HG03558 (cell line): ENCODE results near the gene COBLL1.
A peak's percentile ranks its signal among the peaks of the same experiment; 100 is the strongest.

Source experiments
- ATAC-seq: cut with Tn5 transposase; IDR thresholded peaks from one replicate; pipeline ENCODE4 v1.9.1; 2021; ENCODE audit warnings: moderate number of reproducible peaks; ENCODE audit not compliant: unreplicated experiment; ENCODE audit errors: extremely low read depth

The COBLL1 gene

DNA sequence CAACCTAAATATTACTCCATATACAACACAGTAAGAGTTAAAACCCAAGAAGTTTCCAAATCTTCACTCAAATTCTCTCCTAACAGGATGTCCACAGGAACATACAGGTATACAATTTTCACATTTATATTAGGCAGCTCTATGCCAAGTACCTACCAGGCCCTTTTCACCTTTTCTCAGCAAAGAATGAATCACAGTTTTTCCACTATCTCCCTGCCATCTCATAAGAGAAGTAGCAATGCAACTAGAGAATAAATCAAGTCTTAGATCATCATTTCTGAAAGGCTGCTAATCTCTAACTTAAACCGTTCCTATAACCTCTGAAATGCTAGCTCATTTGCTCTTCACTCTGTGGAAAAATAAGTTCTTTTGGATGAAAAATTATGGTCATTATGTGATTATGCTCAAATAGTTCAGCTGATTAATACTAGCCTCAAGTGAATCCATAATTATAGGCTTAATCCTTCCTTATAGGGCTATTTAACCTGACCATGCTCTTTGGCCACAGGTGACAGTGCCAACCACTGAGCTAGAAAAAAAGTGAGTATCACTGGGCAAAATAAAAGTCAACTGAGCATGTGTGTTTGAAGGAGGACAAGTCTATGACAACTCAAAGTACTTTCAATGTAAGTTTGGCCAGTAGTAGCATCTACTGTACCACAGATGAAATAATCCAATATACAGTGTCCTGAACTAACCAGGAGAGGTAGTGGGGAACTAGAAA, 79.7 kb downstream of the COBLL1 start:
- no peak for ATAC-seq

DNA sequence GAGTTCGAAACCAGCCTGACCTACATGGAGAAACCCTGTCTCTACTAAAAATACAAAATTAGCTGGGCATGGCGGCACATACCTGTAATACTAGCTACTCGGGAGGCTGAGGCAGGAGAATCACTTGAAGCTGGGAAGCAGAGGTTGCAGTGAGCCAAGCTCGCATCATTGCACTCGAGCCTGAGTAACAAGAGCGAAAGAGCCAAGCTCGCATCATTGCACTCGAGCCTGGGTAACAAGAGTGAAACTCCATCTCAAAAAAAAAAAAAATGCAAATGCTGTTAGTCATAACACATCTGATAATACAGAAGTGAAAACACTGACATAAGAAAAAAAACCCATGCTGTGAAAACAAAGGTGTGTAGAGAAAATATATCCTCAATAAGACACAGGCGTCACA, 80.4 kb downstream of the COBLL1 start:
- ATAC-seq = peak; percentile 99

DNA sequence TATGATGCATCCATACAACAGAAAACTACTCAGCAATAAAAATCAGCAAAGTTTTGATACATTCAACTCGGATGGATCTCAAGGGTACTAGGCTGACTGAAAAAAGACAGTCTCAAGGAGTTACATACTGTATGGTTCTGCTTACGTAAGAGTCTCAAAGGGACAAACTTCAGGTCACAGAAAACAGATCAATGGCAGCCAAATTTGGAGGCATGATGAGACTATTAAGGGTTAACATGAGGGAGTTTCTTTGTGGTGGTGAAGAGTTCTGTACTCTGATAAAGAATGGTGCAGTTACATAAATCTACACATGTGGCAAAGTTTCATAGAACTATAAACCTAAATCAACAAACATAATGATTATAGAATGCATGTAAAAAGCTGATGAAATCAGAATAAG, 81.4 kb downstream of the COBLL1 start:
- ATAC-seq = no peak

DNA sequence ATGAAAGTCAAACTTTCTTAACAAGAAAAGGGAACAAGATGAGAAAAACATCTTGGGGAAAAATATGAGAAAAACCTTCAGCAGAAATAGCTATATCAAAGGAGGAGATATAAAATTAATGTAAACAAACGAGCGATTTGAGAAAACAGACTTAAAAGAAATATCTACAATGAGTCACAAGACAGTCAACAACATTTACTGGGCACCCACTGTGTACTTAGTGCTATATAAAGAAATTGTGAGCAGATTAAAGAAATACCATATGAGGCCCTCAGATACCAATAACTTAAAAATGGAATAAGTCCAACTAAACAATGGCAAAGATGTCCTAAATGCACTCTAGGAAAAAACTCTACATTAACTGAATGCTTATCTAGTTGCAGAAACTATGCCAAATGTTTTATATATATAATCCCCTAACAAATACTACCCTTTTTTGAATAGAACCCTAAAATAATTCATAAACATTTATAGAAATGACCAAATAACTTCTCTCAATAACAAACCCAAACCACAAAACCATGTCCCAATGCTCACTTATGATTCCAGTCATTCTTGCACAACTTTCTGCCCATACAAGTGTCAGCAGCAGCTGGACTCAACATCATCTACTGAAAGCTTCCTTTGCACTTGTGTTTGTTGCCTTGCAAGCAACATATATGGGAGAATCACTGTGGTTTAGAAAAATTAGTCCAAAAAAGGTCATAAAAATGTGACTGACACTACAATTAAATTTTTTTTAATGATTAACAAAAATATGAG, 83.5 kb downstream of the COBLL1 start:
- ATAC-seq = no peak

DNA sequence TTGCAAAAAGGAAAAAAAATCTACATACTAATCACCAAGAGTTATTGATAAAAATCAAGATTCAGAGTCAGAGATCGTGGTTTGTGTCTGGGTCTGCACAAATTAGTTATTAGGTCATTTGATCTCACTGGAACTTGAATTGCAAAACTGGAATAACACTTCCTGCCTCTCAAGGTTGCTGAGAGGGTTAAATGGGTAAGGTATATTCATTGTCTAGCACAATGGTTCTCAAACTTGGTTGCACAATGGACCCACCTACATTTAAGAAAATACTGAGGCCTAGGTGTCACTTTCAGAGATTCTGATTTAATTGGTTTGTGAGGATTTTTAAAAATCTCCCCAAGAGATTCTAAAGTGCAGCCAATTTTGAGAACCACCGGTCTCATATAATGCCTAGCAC, 84.8 kb downstream of the COBLL1 start:
- ATAC-seq = no peak

DNA sequence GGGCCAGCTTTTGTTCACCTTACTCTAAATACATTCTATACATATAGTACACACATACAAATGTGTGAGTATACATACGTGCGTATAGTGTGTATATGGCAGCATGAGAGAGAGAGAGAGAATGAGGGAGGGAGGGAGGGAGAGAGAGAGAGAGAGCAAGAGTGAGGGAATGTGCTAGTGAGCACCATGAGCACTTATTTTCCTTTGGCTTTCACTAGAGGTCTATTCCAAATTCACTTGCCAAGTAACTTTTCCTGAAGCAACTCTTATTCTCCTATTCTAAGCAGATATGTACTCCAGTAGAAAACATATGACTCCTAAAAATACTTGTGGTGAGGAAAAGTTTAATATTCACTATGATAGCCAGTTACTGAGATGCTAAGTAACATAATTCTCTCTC, 85.7 kb downstream of the COBLL1 start:
- ATAC-seq = no peak

DNA sequence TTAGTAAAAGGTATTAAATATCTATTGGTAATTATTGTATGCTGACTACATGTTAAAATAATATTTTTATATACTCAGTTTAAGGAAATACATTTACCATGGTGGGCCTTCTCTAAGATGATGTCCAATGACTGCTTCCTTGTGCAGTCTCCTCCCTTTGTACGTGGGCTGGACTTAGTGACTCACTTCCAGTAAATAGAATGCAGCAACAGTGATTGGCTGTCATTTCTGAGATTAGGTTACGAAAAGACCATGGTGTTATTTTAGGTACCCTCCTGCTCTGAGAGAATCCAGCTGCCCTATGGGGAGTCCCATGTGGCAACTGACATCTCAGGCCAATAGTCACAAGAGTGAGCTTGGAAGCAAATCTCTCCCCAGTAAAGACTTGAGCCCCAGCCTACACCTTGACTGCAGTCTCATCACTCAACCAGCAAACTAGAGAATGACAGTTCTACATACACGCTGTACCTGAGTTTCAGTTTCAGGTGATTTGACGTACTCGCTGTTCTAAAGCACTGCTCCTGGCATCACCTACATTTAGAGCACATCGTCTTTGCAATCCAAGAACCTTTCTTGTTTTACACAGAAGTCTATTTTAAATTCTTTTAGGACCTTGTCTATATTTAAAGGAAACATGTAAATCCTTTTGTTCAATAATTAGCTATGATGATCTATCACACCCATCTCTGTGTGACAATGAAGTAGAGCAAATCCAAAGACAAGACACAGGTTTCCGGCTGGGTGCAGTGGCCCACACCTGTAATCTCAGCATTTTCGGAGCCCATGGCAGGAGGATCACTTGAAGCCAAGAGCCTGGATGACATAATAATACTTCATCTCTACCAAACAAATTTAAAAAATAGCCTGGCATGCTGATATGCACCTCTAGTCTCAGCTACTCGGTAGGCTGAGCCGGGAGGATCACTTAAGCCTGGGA, 87.2 kb downstream of the COBLL1 start:
- ATAC-seq = no peak

DNA sequence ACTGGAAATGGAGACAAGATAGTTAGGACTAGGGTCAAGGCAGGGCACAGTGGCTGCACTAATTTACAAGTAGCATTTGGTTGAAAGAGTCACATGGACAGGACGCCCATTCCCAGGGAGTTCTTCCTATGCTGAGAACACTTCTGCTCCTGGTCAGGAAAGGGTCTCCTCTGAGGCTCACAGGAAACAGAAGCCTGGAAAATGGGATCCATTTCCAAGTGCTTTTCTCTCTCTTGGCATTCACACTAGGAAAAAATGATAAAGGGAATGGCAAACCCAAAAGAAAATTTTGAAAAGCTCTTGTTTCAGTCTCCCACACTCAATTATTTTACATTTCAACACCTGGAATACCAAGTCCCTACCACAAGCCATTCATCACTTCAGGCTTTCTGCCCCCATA, 88.7 kb downstream of the COBLL1 start:
- no peak for ATAC-seq

DNA sequence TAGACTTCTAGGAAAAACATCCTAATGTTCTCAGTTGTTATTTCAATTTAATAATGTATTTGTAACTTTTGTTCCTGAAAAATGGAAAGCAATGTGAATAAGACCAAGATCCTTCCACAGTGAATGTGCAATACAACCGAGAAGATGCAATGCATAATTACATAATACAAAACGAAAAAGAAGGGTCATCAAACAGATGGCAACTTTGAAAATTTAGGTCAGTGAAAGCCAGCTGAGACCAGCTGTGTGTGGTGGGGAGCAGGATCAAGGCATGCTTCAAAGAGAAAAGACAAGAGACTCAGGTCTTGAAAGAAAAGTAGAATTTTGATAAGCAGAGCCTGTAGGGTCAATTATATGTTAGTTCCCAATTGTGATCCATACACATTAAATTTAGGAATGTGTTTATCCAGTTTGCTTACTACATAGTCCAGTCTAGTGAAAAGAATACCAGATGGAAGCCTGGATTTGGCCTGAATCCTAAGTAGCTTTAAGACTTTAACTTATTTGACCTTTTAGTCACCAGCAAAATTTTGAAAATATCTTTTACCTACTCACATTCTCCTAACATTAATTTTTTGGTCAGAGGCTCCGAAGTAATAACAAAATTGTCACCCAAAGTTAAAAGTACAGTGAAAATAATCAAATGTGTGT, 93.7 kb downstream of the COBLL1 start:
- no peak for ATAC-seq

DNA sequence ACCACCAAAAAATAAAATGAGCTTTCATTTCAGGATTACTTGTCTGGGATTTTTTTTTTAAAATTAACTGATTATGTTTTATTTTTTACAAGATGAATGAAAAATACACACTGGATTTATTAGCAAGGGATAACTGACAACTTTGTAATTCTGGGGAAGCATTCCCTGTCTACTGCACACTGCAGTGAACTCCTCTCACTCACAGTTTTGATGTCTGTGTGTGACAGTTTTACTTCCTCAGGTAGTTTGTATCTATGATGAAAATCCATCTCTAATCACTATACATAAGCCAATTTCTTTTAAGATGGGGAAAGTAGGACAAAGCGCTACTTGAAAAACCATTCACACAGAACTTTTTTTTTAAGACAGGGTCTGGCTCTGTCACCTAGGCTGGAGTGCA, 94.5 kb downstream of the COBLL1 start:
- ATAC-seq = no peak

DNA sequence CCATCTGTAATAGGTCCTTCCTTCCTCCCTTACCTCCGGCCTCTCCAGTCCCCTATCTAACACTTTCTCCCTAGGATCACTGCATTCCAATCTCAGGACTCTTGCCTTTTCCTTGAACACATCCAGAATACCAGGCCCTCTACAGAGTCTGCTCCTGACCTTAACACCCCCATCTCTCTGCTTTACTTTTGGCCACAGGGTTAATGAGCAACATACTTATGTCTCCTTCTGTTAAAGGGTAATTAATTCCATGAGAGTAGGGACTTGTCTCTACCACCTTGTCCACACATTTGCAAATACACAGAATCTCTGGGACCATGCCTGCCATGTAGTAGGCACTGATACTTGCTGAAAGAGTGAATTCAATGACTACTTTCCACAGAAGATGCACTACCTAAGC, 94.9 kb downstream of the COBLL1 start:
- no peak for ATAC-seq

DNA sequence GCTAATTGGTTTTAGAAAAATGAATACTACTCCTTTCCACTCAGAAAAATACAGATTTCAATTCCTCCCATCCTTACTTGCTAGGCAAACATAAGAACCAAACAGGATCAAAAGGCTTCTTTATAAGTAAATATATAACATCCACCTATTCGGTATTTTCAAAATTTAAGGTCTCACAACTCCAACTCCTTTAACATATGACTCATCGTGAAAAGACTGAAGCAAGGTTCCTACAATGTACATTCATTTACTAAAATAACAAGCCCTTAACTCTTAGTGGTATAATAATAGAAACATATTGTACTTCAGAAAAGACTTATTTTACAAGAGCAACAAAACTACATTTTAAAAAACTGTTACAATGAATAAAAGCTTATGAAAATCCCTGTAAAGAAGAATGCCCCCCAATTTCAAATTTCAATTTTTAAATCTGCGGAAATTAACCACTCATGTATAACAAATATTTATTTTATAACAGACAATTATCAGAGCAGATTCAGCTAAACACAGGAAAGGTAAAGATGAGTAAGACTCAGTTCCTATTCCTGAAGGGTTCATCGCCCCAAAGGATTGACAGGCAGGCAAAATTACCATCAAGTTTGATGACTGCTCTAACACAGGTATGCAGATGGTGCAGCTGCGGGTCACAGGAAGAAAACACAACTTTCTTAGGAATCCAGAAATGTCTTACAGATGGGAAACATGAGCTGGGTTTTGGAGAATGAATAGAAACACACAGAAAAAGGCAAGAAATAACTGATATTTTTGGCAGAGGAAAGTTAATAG, 96.4 kb downstream of the COBLL1 start:
- no peak for ATAC-seq

DNA sequence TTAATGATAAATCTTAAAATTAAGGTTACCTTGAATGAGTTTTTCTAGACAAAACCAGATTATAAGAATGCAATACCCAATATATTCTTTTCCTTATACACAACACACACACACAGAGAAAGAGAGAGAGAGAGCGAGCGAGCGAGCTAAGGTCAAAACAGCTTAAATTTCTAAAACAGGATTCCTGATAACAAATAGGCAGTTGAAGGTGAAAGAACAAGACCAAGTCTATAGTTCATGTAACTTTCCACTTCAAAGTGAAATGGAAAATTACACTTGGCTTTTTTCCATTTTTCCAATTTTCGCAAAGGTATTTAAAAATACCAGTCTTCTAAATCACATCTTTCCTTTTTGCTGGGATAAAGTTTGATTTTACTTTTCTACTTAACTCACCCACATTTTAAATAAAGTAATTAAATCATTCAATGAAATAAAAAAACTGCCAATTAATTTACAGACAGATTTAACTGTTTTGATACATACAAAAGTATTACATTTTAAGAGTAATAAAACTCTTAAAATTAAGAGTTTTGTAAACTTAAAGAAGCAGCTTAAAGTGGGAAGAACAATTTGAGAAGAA, 98.8 kb downstream of the COBLL1 start:
- ATAC-seq = no peak

DNA sequence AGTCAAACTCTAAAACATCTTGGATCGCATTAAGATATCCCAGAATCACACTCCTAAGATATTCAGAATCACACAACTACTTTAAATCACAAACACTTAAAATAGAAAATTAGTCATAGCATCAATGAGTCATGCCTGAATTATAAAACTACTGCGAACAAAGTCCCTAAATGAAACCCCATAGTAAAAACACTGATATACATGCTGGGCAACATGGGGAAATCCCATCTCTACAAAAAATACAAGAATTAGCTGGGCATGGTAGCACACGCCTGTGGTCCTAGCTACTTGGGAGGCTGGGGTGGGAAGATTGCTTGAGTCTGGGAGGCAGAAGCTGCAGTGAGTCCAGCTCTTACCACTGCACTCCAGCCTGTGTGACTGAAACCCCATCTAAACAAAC, 101.7 kb downstream of the COBLL1 start:
- ATAC-seq = no peak

DNA sequence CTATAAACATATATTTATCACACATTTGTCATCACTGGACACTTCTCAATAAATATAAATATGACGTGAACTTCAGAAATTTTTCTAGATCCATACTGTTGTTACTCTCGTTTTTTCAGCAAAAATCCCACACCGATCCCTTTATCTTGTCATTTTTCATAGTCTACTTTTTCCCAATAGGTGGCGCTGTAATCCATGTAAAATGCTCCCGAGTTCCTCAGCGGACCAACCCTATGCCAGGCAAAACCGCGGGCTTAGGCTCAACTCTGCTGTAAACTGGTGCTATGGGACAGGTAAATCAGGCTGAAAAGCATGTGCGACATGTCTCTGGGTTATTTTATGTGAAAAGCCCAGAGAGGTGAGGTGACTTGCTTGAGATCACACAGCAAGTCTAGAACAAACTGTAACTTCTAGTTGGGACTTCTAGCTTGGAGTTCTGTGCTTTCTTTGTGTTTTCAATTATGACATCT, 104.0 kb downstream of the COBLL1 start:
- no peak for ATAC-seq

DNA sequence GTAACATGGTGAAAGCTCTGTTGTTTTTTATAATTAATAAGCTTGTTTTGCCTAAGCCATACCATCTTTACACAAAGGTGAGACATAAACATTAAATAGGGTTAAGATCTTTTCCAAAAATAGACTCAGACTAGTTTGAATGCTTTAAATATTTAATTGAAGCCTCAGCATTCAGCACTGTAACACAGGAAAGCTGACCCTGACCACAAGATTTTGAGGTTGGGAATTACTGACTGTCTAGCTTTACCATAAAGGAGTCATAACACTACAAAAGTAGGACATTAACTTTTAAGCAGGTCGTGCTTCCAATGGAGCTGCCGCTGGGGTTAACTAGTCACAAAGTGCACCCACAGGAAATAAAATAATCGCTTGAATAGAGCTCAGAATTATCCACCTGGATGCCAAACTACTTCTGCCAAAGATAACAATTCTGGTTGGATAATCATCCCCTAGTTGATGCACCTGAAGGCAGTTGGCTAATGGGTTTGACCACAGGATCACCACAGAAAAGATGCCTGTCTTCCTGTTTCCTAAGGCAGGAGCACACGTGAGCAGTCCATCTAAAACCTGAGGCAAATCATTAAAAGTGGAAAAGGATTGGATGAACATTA, 106.2 kb downstream of the COBLL1 start:
- ATAC-seq = no peak

DNA sequence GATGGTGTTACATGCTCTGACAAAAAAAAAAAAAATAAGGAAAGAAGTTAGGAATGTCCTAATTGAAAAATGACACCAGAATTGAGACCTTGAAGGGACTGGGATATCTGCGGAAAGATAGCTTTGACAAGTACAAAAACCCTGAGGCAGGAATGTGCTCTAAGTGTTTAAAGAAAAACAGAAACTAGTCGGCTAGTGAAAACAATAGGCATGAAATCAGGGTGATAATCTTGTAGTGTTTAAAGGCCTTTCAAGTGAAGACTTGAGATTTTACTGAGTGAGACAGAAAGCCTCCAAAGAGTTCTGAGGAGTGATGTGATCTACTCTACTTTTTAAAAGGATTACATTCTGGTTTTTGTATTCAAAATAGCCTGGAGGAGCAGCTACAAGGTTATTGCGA, 107.4 kb downstream of the COBLL1 start:
- ATAC-seq = no peak

DNA sequence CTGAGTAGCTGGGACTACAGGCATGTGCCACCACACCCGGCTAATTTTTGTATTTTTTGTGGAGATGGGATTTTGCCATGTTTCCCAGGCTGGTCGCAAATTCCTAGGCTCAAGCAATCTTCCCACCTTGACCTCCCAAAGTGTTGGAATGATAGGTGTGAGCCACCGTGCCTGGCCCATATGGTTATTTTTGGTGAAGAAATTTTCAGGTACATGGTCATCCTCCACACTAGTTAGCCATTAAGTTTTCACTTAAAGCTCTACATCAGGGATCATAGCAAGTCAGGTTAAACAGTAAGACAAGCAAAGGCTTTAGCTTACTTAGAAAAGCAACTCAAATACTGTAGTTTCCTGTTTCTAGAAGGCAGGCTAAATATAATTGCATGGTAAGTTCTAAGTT, 116.1 kb downstream of the COBLL1 start:
- ATAC-seq = no peak
